GM12874 (cell line): ENCODE measurements around the gene NMNAT3.

Experiments
- TF ChIP-seq, protein P1 (sequence below): IDR thresholded peaks from 2 replicates; pipeline ENCODE4 v1.5.1; 2011; ENCODE audit warnings: low read depth, mild to moderate bottlenecking, control low read depth, low read length, moderate library complexity; ENCODE audit not compliant: insufficient read depth

Gene NMNAT3

DNA sequence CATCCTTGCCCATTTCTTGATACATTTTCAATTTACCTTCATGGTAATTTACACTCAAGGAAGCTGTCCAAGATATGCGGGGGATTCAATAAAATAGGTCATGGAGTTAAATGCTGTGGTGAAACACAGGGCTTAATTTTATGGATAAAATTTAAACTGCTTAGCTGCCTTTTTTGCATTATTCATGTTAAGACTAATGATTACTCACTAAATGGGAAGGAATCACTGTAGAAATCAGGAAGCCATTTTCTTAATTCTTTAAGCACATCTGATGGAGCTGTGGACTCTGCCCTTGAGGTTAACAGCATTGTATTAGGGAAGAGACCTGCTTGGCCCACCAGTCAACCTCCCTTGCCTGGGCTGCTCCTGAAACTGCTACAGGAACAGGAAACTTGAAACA lies 75.8 kb downstream of the NMNAT3 start:
- TF ChIP-seq, protein P1, sequence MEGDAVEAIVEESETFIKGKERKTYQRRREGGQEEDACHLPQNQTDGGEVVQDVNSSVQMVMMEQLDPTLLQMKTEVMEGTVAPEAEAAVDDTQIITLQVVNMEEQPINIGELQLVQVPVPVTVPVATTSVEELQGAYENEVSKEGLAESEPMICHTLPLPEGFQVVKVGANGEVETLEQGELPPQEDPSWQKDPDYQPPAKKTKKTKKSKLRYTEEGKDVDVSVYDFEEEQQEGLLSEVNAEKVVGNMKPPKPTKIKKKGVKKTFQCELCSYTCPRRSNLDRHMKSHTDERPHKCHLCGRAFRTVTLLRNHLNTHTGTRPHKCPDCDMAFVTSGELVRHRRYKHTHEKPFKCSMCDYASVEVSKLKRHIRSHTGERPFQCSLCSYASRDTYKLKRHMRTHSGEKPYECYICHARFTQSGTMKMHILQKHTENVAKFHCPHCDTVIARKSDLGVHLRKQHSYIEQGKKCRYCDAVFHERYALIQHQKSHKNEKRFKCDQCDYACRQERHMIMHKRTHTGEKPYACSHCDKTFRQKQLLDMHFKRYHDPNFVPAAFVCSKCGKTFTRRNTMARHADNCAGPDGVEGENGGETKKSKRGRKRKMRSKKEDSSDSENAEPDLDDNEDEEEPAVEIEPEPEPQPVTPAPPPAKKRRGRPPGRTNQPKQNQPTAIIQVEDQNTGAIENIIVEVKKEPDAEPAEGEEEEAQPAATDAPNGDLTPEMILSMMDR = no peak

DNA sequence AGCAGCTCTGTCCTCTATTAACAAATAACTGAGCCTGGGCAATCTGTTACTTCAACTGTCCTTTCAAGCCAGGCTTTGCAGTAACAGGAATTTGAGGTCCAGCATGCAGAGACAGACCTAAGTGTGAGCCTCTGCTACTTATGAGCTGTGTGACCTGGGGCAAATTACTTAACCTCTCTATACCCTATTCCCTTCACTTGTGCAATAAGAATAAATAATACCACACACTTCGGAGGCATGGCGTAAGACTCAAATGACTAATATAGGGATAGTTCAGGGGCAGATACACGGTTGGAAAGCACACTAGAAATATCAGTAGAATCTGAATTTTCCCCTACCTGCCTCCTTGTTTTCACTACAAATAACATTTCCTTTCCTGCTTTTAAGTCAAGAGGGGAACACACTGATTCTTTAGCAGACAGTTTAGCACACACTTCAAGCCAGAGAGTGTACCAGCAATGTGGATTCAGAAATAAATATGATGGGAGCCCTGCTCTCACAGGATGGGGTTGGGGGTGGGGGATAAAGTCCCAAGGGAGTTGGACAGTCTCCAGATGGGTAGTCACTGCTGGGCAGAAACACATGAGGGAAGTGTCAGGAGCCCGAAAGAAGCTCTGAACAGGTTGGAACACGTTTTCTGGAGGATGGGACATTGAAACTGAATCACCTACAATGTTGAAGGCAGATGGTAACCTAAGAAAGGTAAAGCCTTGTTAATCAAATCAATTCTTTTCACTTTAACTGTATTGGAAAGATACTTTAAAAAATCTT lies 76.4 kb downstream of the NMNAT3 start:
- TF ChIP-seq, protein P1 = no peak

DNA sequence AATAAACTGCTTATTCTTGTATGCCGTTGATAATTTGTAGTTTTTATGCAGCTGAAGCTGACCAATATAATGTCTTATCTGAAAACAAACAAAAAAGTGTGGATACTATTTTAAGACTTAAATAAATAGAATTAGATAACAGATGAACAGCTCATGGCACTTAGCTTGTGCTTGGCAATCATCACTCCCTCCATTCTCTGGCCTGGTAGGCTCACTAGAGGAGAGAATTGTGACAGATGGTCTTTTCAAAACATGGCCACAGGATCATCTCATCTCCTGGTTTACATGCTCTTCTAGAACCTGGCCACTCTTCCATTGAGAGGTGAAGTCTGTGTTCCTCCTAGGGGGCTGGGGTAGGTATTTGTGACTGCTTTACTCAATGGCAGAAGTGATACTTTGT lies 79.8 kb downstream of the NMNAT3 start:
- TF ChIP-seq, protein P1 = no peak

DNA sequence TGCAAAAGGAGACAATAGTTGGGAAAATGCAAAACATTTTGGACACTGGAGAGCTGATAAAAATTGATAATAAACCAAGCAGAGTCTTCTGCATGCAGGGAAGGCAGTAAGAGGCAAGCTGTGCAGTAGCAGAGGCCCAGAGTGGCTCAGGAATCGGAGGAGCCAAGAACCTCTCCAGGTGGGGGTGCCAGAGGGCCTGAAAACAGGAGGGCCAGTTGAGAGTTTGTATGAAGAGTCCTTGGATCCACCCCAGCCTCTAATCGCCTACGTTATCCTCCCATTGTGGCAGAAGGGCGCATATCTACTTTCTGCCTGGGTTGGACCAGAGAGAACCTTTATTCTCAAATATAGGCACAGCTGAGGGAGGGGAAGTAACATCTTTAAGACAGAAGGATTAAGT lies 89.3 kb downstream of the NMNAT3 start:
- TF ChIP-seq, protein P1 = no peak

DNA sequence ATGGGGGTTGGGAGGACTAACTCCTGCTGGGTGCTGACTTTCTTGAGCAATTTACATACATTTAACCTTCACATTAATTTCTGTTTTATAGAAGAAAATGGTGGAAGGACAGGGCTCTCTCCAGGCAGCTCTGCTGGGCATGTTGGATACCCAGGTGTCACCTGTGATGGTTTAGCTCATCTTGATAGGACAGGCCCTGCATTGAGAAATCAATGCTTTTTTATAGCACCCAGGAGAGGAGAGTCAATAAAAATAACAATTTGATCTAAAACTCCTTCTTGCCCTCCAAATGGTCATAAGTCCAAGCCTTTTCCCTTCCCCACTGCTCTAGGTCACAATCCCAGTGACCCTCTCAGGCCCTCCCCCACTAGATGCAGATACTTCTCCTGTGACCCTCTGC lies 90.0 kb downstream of the NMNAT3 start:
- TF ChIP-seq, protein P1 = no peak

DNA sequence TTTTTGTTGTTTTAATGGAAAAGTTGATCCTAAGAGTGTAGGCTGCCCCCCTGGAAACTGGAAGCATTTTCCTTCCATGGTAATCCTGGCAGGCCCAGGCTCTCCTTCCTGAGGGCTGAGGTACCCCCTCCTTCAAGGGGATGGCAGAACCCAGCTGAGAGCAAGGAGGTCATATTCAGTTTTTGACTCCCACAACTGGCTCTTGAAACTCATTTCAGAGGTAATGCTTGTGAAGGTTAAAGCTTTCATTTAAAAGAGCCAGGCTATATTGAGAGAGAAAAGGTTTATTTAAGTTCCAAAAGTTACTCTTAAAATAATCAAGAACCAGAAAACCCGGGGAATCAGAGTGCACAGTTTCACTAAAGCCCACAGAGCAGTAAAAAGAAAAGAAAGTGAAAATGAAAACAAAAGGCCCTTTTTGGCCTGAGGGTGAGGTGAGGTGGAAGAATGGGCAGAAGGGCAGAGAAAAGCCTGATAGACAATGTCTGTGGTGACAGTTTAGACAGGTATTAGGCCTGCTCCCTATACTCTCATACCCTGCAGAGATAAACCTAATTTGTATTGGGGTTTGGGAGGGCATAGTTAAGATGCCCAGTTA lies 91.3 kb downstream of the NMNAT3 start:
- TF ChIP-seq, protein P1 = no peak

DNA sequence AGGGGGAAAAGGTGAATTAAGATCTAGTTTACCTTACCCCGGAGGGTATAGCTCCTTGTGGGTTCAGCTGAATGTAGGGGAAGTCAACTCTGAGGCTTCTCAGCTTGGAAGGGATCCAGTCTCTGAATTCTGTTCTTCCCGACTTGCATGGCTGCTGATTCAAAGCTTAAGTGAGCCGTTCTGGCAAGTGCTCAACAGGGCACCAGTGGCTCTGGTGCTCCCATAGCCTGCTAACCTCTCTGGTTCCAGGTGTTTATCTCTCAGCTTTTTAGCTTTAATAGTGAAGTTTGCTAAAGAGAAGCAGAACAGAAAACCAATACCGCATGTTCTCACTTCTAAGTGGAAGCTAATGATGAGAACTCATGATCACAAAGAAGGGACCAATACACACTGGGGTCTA lies 92.0 kb downstream of the NMNAT3 start:
- TF ChIP-seq, protein P1 = no peak
